GM12891 (cell line): ENCODE measurements around the gene RPH3AL.

Source experiments
- PAX5 ChIP-seq: IDR thresholded peaks from 2 replicates; pipeline ENCODE4 v1.6.1; 2011; ENCODE audit warnings: low read length, moderate library complexity, mild to moderate bottlenecking; ENCODE audit not compliant: insufficient read depth, severe bottlenecking
- POLR2A ChIP-seq: IDR thresholded peaks from 2 replicates; pipeline ENCODE4 v1.6.1; 2011; ENCODE audit warnings: low read depth, low read length, control low read depth
- POLR2AphosphoS5 ChIP-seq: IDR thresholded peaks from 2 replicates; pipeline ENCODE4 v1.6.1; 2011; ENCODE audit warnings: low read depth, low read length, control low read depth
- SPI1 ChIP-seq: IDR thresholded peaks from 2 replicates; pipeline ENCODE4 v1.6.1; 2011; ENCODE audit warnings: low read depth, low read length, control low read depth
- TAF1 ChIP-seq: IDR thresholded peaks from 2 replicates; pipeline ENCODE4 v1.6.1; 2011; ENCODE audit warnings: low read depth, low read length, control low read depth

DNA sequence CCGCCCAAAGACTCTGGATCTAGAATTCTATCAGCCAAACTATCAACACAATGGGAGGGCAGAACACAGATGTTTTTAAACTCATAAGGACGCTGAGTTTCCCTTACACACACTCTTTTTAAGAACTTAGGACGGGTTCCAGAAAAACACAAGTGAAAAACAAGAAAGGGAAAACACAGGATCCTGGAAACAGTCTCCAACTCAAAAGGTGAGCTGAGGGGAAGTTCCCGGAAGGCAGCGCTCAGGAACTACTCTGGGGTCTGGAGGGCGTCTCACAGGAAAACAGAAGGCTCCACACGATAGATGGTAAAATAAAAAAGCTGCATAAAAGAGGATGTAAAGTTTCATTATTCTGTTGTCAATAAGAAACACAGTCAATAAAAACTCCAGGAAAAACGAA lies 91.0 kb downstream of the RPH3AL start:
- TF ChIP-seq POLR2A (no peak), POLR2AphosphoS5 (no peak), TAF1 (no peak), SPI1 (no peak), PAX5 (no peak)
